ENCODE results near the gene AHRR. TPM values are rescaled to one million over a fixed set of nuclear protein-coding genes. Genes with fewer than 3 reads are reported as not detected.

AHRR gene
- total RNA-seq, 1 experiment from 2014 or later = 0.20 TPM

GRCh38 chr5:370311-370958 is 48.9 kb downstream of the AHRR start:
- no peaks in the 10 kb centered on the region for H3K9me3 ChIP-seq (replicated peaks)
- DNase-seq = no peak
- no peak overlapping the region for H3K4me3 ChIP-seq
- no peaks in the 10 kb centered on the region for H3K4me1 ChIP-seq
- no peak overlapping the region for H3K27ac ChIP-seq
- H3K36me3 ChIP-seq = no peaks in the 10 kb centered on the region
- no peaks in the 10 kb centered on the region for H3K27me3 ChIP-seq

- no peaks in the 10 kb centered on the region for H3K9me3 ChIP-seq (replicated peaks)
- H3K4me3 ChIP-seq = no peak overlapping the region
- no peak overlapping the region for H3K27ac ChIP-seq
- H3K4me1 ChIP-seq = no peaks in the 10 kb centered on the region
- no peaks in the 10 kb centered on the region for H3K36me3 ChIP-seq
- no peaks in the 10 kb centered on the region for H3K27me3 ChIP-seq
- DNase-seq = no peak
Observed at GRCh38 chr5:370959-371810, 49.7 kb downstream of the AHRR start.

- Histone ChIP-seq H3K4me1 (no peaks in the 10 kb centered on the region), H3K9me3 (replicated peaks) (no peaks in the 10 kb centered on the region), H3K27ac (no peak overlapping the region), H3K4me3 (no peak overlapping the region), H3K36me3 (no peaks in the 10 kb centered on the region), H3K27me3 (no peaks in the 10 kb centered on the region)
- DNase-seq = no peak
Observed at GRCh38 chr5:371811-372555, 50.5 kb downstream of the AHRR start.

GRCh38 chr5:372556-372995 is 51.1 kb downstream of the AHRR start:
- Histone ChIP-seq H3K4me1 (no peaks in the 10 kb centered on the region), H3K36me3 (no peaks in the 10 kb centered on the region), H3K27me3 (no peaks in the 10 kb centered on the region), H3K4me3 (no peak overlapping the region), H3K27ac (no peak overlapping the region), H3K9me3 (replicated peaks) (no peaks in the 10 kb centered on the region)
- no peak for DNase-seq

- Histone ChIP-seq H3K4me1 (no peaks in the 10 kb centered on the region), H3K27me3 (no peaks in the 10 kb centered on the region), H3K36me3 (no peaks in the 10 kb centered on the region), H3K4me3 (no peak overlapping the region), H3K27ac (no peak overlapping the region), H3K9me3 (replicated peaks) (no peaks in the 10 kb centered on the region)
- DNase-seq = no peak
Observed at GRCh38 chr5:372996-373709, 51.6 kb downstream of the AHRR start.

DNA sequence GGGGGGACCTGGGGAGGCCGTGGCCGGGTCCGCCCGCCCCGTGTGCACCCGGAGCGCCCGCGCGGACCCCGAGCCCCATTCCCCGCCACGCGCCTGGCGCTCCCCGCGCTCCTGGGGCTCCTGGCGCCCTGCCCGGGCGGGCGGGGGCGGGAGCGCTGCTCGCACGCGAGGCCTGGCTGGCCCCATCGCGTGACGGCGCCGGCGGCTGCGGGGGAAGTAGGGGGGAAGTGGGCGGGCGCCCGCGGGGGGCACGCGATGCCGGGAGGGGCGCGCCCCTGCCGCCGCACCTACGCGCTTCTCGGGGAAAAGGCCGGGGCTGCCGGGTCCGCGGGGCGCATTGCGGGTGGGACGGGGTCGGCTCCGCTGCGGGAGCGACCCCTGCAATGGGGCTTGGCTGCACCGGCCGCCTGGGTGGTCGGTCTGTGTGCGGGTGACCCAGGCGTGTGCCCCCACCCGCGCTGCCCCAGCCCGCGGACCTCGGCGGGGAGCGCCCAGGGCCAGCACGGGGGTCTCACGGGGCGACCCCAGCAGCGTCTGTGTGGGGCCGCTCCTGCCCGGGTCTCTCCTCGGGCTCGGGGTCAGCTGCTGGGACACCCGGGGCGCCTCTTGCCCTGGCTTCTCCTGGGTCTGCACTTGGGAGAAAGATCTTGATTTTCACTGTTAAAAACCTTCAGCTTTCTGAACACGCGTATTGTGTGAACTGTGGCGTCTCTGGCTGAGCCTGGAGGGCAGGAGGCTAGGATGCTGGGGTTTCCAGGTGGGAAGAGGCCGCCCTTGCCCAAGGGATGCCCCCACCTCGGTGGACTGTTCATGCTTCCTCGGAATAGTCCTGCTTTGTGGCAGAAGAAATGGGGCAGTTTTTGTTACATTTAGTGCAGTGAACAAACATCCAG is 52.4 kb downstream of the AHRR start:
- no peaks in the 10 kb centered on the region for H3K4me1 ChIP-seq
- no peaks in the 10 kb centered on the region for H3K9me3 ChIP-seq (replicated peaks)
- H3K4me3 ChIP-seq = no peak overlapping the region
- no peaks in the 10 kb centered on the region for H3K27me3 ChIP-seq
- no peak for DNase-seq
- H3K27ac ChIP-seq = no peak overlapping the region
- no peaks in the 10 kb centered on the region for H3K36me3 ChIP-seq

GRCh38 chr5:374631-375335 is 53.3 kb downstream of the AHRR start:
- DNase-seq = no peak
- Histone ChIP-seq H3K9me3 (replicated peaks) (no peaks in the 10 kb centered on the region), H3K4me1 (no peaks in the 10 kb centered on the region), H3K27ac (no peak overlapping the region), H3K36me3 (no peaks in the 10 kb centered on the region), H3K4me3 (no peak overlapping the region), H3K27me3 (no peaks in the 10 kb centered on the region)

DNA sequence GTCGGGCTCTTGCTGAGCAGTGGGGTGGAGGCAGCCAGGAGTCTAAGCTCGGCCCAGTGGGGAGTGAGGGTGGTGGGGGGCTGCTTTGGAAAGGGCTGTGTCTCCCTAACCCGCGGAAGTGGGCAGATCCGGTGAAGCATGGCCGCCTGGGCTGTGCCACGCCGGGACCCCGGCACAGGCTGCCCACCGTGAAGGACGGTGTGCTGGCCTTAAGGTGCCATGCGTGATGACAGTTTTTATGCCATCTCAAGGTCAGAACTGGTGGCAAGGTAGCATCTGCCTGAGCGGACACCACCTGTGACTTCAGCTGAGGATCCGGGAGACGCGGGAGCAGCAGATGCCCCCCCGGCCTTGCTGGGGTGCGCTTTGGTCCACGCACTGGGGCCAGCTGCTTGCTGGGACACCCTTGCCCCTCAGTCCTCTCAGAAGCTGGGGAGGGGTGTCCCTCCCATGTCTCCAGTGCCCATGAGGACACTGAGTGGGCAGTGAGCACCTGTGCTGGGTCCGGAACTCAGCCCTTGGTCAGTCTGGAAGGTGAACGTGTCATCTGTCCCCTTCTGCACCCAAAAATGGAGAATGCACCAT is 53.9 kb downstream of the AHRR start:
- Histone ChIP-seq H3K4me1 (no peaks in the 10 kb centered on the region), H3K27ac (no peak overlapping the region), H3K9me3 (replicated peaks) (no peaks in the 10 kb centered on the region), H3K36me3 (no peaks in the 10 kb centered on the region), H3K4me3 (no peak overlapping the region), H3K27me3 (no peaks in the 10 kb centered on the region)
- DNase-seq = no peak

GRCh38 chr5:375921-376798 is 54.6 kb downstream of the AHRR start:
- H3K27ac ChIP-seq = no peak overlapping the region
- DNase-seq = no peak
- H3K9me3 ChIP-seq (replicated peaks) = no peaks in the 10 kb centered on the region
- H3K27me3 ChIP-seq = no peaks in the 10 kb centered on the region
- no peaks in the 10 kb centered on the region for H3K36me3 ChIP-seq
- no peak overlapping the region for H3K4me3 ChIP-seq
- no peaks in the 10 kb centered on the region for H3K4me1 ChIP-seq

GRCh38 chr5:376799-377325 is 55.3 kb downstream of the AHRR start:
- no peak overlapping the region for H3K27ac ChIP-seq
- no peaks in the 10 kb centered on the region for H3K4me1 ChIP-seq
- no peaks in the 10 kb centered on the region for H3K27me3 ChIP-seq

GRCh38 chr5:377326-377981 is 55.9 kb downstream of the AHRR start:
- no peak for DNase-seq
- no peaks in the 10 kb centered on the region for H3K27me3 ChIP-seq
- no peak overlapping the region for H3K27ac ChIP-seq

More at GRCh38 chr5:376799-377325, 55.3 kb downstream of the AHRR start:
- DNase-seq = no peak
- Histone ChIP-seq H3K4me3 (no peak overlapping the region), H3K9me3 (replicated peaks) (no peaks in the 10 kb centered on the region), H3K36me3 (no peaks in the 10 kb centered on the region)

More at GRCh38 chr5:377326-377981, 55.9 kb downstream of the AHRR start:
- Histone ChIP-seq H3K4me3 (no peak overlapping the region), H3K36me3 (no peaks in the 10 kb centered on the region), H3K9me3 (replicated peaks) (no peaks in the 10 kb centered on the region), H3K4me1 (no peaks in the 10 kb centered on the region)
